Mucosa of descending colon (tissue), 3 donors: Measurements from ENCODE around the gene MAP3K7CL. TPM values are rescaled to one million over a fixed set of nuclear protein-coding genes. Genes with fewer than 3 reads are reported as not detected.

Experiments
- ATAC-seq: fragments of 200-7000 bp; cut with Tn5 transposase; one replicate; pipeline ENCODE4 v1.9.1; 2020; ENCODE audit warnings: mild to moderate bottlenecking, moderate library complexity
- DNase-seq, 3 donors: peaks; one replicate each; pipeline ENCODE4 v3.0.0-alpha.2; 2020
- H3K36me3 ChIP-seq: fragments of 200-600 bp; one replicate; pipeline ENCODE4 v1.8.0; 2021; ENCODE audit warnings: low read depth, mild to moderate bottlenecking
- H3K4me1 ChIP-seq: fragments of 200-600 bp; one replicate; pipeline ENCODE4 v1.8.0; 2021; ENCODE audit warnings: low read depth, mild to moderate bottlenecking
- H3K4me3 ChIP-seq: fragments of 200-600 bp; one replicate; pipeline ENCODE4 v1.8.0; 2021; ENCODE audit warnings: mild to moderate bottlenecking
- H3K9me3 ChIP-seq: fragments of 200-600 bp; one replicate; pipeline ENCODE4 v1.8.0; 2021; ENCODE audit warnings: mild to moderate bottlenecking
- intact Hi-C, 2 donors: fragments of 100-400 bp; cut with DNase I in 1 of 2; cut with micrococcal nuclease in 1 of 2; formaldehyde crosslinking; loops; one replicate each; pipeline versions ENCODE4 v1.11.0 to v1.11.1; 2022; cut with DNase I, micrococcal nuclease
- total RNA-seq, 3 donors: library from RNA; stranded (reverse); fragmentation: NEBNext Ultra II Directional in 2 of 3; extraction: Animal tissue kit (Norgen Biotek cat#: 25700) in 2 of 3; gene quantifications; one replicate each; pipeline versions ENCODE4 v1.2.1 to v1.2.4, GENCODE V29; 2021 to 2023
- TF ChIP-seq, protein P1 (sequence below): fragments of 200-600 bp; IDR thresholded peaks from one replicate; pipeline ENCODE4 v1.8.0; 2022; ENCODE audit warnings: antibody characterized with exemption, mild to moderate bottlenecking
- donor health status: DM: no; HTN: no; CAD: no; lungs with moderate emphysema.
- donor health status: DM: no; HTN: no; CAD: no.
- donor health status: DM: no; HTN: yes; CAD: no.

MAP3K7CL gene
- total RNA-seq, 3 donors from 2014 or later, result 2.2 to 7.9 (median 4.3) TPM

DNA sequence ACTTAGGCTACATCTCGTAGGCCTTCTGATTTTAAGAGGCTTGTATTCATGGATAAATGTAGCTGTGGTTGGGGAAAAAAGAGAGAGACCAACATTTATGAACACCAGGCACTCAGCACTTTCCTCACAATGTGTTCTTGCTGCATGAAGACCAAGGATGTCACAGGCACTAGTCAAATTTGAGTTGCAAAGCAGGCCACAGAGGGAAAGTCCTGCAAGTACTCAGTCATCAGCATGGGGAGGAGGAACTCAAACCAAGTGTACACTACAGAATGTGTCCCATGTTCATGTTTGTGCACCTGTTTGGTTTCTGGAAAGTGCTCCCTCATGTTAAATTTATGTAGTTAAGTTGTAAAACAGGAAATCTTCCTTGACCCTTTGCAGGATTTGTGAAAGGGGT, 8.7 kb upstream of the MAP3K7CL start:
- Histone ChIP-seq H3K4me3 (no peak overlapping the region), H3K9me3 (no peaks in the 10 kb centered on the region), H3K4me1 (no peaks in the 10 kb centered on the region), H3K36me3 (no peaks in the 10 kb centered on the region)
- intact Hi-C loops, result no loop called here
- peak; percentile 28 for ATAC-seq
- DNase-seq, result no peak
- TF ChIP-seq, protein P1, sequence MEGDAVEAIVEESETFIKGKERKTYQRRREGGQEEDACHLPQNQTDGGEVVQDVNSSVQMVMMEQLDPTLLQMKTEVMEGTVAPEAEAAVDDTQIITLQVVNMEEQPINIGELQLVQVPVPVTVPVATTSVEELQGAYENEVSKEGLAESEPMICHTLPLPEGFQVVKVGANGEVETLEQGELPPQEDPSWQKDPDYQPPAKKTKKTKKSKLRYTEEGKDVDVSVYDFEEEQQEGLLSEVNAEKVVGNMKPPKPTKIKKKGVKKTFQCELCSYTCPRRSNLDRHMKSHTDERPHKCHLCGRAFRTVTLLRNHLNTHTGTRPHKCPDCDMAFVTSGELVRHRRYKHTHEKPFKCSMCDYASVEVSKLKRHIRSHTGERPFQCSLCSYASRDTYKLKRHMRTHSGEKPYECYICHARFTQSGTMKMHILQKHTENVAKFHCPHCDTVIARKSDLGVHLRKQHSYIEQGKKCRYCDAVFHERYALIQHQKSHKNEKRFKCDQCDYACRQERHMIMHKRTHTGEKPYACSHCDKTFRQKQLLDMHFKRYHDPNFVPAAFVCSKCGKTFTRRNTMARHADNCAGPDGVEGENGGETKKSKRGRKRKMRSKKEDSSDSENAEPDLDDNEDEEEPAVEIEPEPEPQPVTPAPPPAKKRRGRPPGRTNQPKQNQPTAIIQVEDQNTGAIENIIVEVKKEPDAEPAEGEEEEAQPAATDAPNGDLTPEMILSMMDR, result no peak

DNA sequence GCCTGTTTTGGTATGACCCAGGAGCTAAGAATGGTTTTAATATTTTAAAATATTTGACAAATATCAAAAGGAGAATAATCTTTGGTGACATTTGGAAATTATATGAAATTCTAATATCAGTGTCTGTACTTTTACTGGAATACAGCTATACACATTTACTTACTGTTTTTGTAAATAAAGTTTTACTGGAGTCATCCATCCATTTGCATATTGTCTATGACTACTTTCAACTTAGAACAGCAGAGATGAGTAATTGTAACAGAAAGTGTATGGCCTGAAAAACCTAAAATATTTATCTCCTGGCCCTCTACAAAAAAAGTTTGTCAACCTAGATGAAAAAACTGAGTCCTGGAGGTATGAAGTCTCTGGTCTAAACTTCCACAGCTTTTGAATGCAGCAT, 5.8 kb upstream of the MAP3K7CL start:
- no peaks in the 10 kb centered on the region for H3K4me1 ChIP-seq
- ATAC-seq, result no peak
- no peak overlapping the region for H3K4me3 ChIP-seq
- H3K9me3 ChIP-seq, result no peaks in the 10 kb centered on the region
- TF ChIP-seq, protein P1, result no peak
- no peak for DNase-seq
- no peaks in the 10 kb centered on the region for H3K36me3 ChIP-seq
- intact Hi-C loops, result no loop called here

DNA sequence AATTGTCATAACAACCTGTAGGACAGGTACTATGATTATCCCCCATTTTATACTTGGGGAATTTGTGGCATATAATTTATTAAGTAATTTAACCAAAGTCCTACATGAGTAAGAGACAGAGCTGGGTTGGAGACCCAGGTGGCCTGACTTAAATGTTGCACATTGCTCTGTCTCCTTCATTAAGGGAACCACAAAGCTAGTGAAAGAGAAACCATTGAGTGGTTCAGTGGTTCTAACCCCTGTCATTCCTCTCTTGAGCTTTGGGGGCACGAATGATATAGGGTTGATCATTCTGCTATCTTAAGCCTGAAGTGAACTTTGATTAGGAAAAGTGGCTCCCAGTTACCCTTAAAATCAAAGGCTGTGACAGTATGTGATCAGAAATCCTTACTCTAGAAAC, 5.3 kb upstream of the MAP3K7CL start:
- ATAC-seq (no peak), DNase-seq (no peak)
- no peaks in the 10 kb centered on the region for H3K36me3 ChIP-seq
- TF ChIP-seq, protein P1, result no peak
- H3K4me3 ChIP-seq, result no peak overlapping the region
- H3K4me1 ChIP-seq, result no peaks in the 10 kb centered on the region
- intact Hi-C loops, result no loop called here
- no peaks in the 10 kb centered on the region for H3K9me3 ChIP-seq

DNA sequence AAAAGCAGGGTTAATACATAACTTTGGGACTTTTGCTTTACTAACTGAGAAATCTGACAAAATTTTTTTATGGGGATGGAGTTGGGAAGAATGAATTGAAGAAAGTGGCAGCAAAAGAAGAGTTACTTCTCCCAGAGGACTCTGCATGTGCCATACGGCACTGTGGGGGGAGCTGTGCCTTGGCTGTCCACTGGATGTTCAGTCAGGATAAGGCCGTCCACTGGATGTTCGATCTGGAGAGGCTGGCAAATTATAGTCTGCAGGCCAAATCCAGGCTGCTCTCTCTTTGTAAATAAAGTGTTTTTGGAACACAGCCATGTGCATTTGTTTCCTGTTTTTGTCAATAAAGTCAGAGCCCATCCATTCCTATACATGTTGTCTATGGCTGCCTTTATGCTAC, 4.5 kb upstream of the MAP3K7CL start:
- intact Hi-C loops, result no loop called here
- Histone ChIP-seq H3K4me3 (no peak overlapping the region), H3K36me3 (no peaks in the 10 kb centered on the region), H3K4me1 (no peaks in the 10 kb centered on the region), H3K9me3 (no peaks in the 10 kb centered on the region)
- no peak for ATAC-seq
- TF ChIP-seq, protein P1, result no peak
- DNase-seq, result no peak

DNA sequence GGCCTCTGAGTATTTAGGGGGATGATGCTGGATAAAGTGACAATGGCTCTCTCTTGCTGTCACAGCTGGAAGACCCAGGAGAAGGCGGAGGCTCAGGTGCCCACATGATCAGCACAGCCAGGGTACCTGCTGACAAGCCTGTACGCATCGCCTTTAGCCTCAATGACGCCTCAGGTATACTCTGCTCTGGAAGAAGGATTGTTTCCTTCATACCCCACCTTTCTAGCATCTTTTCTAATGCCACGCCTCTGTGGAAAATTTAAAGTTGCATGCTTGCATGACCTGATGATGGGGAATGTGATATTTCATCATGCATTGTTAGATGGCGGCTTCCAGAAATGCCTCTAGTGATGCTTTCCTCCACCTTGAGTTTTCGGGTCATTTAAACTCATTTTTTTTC, 2.8 kb downstream of the MAP3K7CL start:
- intact Hi-C loops, result no loop called here
- ATAC-seq, result no peak
- no peaks in the 10 kb centered on the region for H3K4me1 ChIP-seq

More for the DNA sequence above, 2.8 kb downstream of the MAP3K7CL start:
- DNase-seq, result no peak
- TF ChIP-seq, protein P1, result no peak
- Histone ChIP-seq H3K36me3 (no peaks in the 10 kb centered on the region), H3K4me3 (no peak overlapping the region), H3K9me3 (no peaks in the 10 kb centered on the region)
